A673 (cell line): ENCODE results near the gene GPR17. TPM values are rescaled to one million over a fixed set of nuclear protein-coding genes. Genes with fewer than 3 reads are reported as not detected.

Experiments
- BruUV-seq: library from RNA; stranded (reverse); fragments of 400-500 nt; replicated peaks from 2 replicates; lab custom pipeline; 2021; lab: Mats Ljungman, UMichigan
- CTCF ChIA-PET: fragments of 300-600 bp; sonication (Branson Sonifier 250); formaldehyde crosslinking; loops from one replicate; lab custom pipeline; 2022; ENCODE audit warnings: antibody characterized with exemption; lab: Charles Lee
- POLR2A ChIA-PET: fragments of 300-600 bp; sonication (Branson Sonifier 250); formaldehyde crosslinking; loops from one replicate; lab custom pipeline; 2022; ENCODE audit warnings: antibody characterized with exemption; ENCODE audit not compliant: low non-redundant PET; lab: Charles Lee
- DNase-seq: peaks from one replicate; pipeline ENCODE4 v3.0.0-alpha.2; 2015; ENCODE audit warnings: low spot score
- H3K27ac ChIP-seq: fragments of 200-600 bp; sonication (generic); 2 replicates; pipeline ENCODE4 v1.5.1; 2016; ENCODE audit warnings: mixed run types, low read depth, mild to moderate bottlenecking, mixed read lengths, antibody characterized with exemption, low read length; ENCODE audit not compliant: poor library complexity, severe bottlenecking
- H3K27me3 ChIP-seq: fragments of 200-600 bp; sonication (generic); replicated peaks from 2 replicates; pipeline ENCODE4 v1.6.1; 2017; ENCODE audit warnings: mixed run types, low read depth, mild to moderate bottlenecking, mixed read lengths, antibody characterized with exemption, low read length; ENCODE audit not compliant: insufficient read depth, poor library complexity
- H3K36me3 ChIP-seq: fragments of 200-600 bp; sonication (generic); 2 replicates; pipeline ENCODE4 v1.6.1; 2016; ENCODE audit warnings: mixed run types, mild to moderate bottlenecking, mixed read lengths, antibody characterized with exemption, low read length; ENCODE audit not compliant: insufficient read depth, poor library complexity, severe bottlenecking
- H3K4me1 ChIP-seq: fragments of 200-600 bp; sonication (generic); 2 replicates; pipeline ENCODE4 v1.6.1; 2017; ENCODE audit warnings: mixed run types, mild to moderate bottlenecking, mixed read lengths, antibody characterized with exemption, low read length; ENCODE audit not compliant: insufficient read depth, poor library complexity, severe bottlenecking
- H3K4me3 ChIP-seq: fragments of 200-600 bp; sonication (generic); 2 replicates; pipeline ENCODE4 v1.5.1; 2016; ENCODE audit warnings: low read depth, mixed run types, mild to moderate bottlenecking, mixed read lengths, low read length; ENCODE audit not compliant: poor library complexity, severe bottlenecking
- H3K9me3 ChIP-seq: fragments of 200-600 bp; sonication (generic); 2 replicates; pipeline ENCODE4 v1.6.1; 2016; ENCODE audit warnings: mixed run types, low read depth, mild to moderate bottlenecking, mixed read lengths, antibody characterized with exemption, low read length; ENCODE audit not compliant: poor library complexity, severe bottlenecking
- EZH2 ChIP-seq: fragments of 200-600 bp; sonication (generic); IDR thresholded peaks from 2 replicates; pipeline ENCODE4 v1.6.1; 2017; ENCODE audit warnings: borderline replicate concordance, low read depth, mild to moderate bottlenecking, mixed read lengths, antibody characterized with exemption, low read length; ENCODE audit not compliant: poor library complexity, severe bottlenecking
- intact Hi-C: fragments of 100-400 bp; cut with micrococcal nuclease; formaldehyde crosslinking; loops from one replicate; pipeline ENCODE4 v1.10.0; 2022; ENCODE audit not compliant: unreplicated experiment
- total RNA-seq: library from RNA; stranded (reverse); gene quantifications from 2 replicates; pipeline ENCODE4 v1.2.3, GENCODE V29; 2021
- TF ChIP-seq, protein P1 (sequence below): fragments of 300-800, 200-600 bp; sonication (generic); conservative IDR thresholded peaks from 2 replicates; pipeline ENCODE4 v1.5.1; 2017; ENCODE audit warnings: low read depth, mild to moderate bottlenecking, antibody characterized with exemption, low read length, moderate library complexity, mixed read lengths

GPR17 gene
- total RNA-seq, 1 experiment from 2014 or later: 0.45 TPM

DNA sequence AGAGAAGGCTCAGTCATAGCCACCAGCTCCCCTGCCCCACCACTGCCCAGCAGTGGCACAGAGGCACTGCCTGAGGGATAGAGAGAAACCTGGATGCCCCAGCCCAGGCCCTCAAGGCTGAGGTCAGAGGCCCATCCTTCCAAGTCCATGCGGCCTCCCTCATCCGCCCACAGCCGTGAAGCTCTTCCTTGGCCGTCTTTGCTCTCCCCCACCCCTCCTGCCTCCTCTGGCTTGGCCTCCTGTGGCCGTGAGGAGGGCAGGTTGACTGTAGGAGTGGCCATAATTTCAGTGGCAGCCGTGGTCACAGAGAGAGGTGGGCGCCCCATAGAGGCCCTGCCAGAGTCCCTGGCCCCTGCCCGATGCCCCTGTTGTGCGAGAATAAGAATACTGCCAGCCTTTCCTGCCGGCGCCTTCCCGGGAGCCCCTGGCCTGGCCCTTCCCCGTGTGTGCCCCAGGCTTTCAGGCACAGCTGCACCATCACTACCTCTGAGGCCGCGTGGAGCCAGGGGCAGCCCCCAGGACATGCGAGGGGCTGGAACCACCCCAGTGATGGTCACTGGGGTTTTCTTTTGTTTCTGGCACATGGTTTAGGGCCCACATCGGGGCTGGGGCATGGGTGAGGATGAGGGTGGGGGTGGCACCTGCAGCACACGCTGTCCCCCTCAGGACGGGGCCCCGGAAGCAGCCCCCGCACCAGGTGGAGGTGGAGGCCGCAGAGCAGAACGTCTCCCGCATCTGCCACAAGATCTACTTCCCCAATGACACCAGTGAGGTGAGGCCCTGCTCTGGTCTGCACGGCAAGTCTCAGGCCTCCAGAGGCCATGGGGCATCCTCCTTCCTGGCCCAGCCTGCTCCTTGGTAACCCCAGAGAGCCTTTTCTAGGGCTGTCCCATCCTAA is 13.1 kb upstream of the GPR17 start:
- intact Hi-C loops: no loop called here
- no peaks in the 10 kb centered on the region for H3K9me3 ChIP-seq
- no peaks in the 10 kb centered on the region for H3K36me3 ChIP-seq
- CTCF ChIA-PET: no interaction called here
- no peak overlapping the region for H3K4me3 ChIP-seq
- H3K27ac ChIP-seq: no peak overlapping the region
- H3K27me3 ChIP-seq: no peaks in the 10 kb centered on the region
- TF ChIP-seq, protein P1, sequence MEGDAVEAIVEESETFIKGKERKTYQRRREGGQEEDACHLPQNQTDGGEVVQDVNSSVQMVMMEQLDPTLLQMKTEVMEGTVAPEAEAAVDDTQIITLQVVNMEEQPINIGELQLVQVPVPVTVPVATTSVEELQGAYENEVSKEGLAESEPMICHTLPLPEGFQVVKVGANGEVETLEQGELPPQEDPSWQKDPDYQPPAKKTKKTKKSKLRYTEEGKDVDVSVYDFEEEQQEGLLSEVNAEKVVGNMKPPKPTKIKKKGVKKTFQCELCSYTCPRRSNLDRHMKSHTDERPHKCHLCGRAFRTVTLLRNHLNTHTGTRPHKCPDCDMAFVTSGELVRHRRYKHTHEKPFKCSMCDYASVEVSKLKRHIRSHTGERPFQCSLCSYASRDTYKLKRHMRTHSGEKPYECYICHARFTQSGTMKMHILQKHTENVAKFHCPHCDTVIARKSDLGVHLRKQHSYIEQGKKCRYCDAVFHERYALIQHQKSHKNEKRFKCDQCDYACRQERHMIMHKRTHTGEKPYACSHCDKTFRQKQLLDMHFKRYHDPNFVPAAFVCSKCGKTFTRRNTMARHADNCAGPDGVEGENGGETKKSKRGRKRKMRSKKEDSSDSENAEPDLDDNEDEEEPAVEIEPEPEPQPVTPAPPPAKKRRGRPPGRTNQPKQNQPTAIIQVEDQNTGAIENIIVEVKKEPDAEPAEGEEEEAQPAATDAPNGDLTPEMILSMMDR: no peak
- no peak for TF ChIP-seq EZH2
- no TSS peak for BruUV-seq
- no peak for DNase-seq
- peaks cover 11% of the 10 kb centered on the region for H3K4me1 ChIP-seq
- POLR2A ChIA-PET: no interaction called here

DNA sequence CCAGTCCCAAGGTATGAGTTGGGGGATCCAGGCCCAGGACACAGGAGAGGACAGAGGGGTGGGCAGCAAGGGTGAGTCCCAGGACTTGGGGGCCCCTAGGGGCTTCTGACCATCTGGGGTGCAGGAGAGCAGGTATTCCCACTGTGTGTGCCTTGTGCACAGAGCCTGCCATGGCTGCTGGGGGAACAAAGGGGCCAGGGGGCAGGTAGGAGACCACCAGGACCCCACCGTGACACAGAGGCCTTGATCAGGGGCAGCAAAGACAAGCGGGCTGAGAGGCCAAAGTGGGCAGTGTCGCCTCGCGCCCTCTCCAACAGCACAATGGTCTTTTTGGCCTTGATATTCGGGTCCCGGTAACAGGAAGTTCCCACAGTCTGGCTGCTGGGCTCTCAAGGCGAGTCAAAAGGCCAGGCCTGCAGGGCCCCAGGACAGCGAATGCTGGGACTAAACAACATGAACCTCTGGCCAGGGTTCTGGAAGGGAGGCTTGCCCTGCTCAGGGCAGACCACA is 12.3 kb upstream of the GPR17 start:
- H3K4me3 ChIP-seq: no peak overlapping the region
- no peak for DNase-seq
- peaks cover 15% of the 10 kb centered on the region for H3K4me1 ChIP-seq
- no peak for TF ChIP-seq EZH2
- TF ChIP-seq, protein P1: no peak
- no peaks in the 10 kb centered on the region for H3K36me3 ChIP-seq
- H3K27me3 ChIP-seq: no peaks in the 10 kb centered on the region
- H3K27ac ChIP-seq: no peak overlapping the region
- intact Hi-C loops: no loop called here
- POLR2A ChIA-PET: no interaction called here
- CTCF ChIA-PET: no interaction called here
- BruUV-seq: no TSS peak
- no peaks in the 10 kb centered on the region for H3K9me3 ChIP-seq

DNA sequence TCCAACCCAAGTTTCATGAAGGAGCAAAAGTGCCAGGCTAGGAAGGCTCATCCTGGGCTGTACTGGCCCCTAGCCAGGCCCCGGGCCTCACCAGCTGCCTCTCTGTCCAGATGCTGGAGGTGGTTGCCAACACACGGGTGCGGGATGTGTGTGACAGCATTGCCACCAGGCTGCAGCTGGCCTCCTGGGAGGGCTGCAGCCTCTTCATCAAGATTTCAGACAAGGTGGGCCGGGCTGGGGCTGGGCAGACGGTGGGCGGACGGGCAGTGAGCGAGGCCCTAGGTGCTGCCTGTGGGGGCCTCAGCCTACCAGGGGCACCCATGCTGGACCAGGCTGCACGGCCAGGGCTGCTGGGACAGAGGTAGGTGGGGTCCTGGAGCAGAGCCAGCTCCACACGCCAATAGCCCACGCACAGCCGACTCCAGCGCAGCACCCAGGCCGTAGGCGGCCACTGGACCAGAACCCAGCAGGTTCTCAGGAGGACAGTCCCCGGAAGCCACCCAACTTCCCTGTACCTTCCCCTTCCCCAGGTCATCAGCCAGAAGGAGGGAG is 11.8 kb upstream of the GPR17 start:
- POLR2A ChIA-PET: no interaction called here
- H3K4me3 ChIP-seq: no peak overlapping the region
- no peaks in the 10 kb centered on the region for H3K9me3 ChIP-seq
- no peaks in the 10 kb centered on the region for H3K27me3 ChIP-seq
- H3K36me3 ChIP-seq: no peaks in the 10 kb centered on the region
- H3K27ac ChIP-seq: no peak overlapping the region
- TF ChIP-seq, protein P1: no peak
- TF ChIP-seq EZH2: no peak
- no TSS peak for BruUV-seq
- DNase-seq: no peak
- intact Hi-C loops: no loop called here
- H3K4me1 ChIP-seq: peaks cover 15% of the 10 kb centered on the region
- CTCF ChIA-PET: no interaction called here
